M059J (cell line): ENCODE measurements around the gene SSMEM1. TPM values are rescaled to one million over a fixed set of nuclear protein-coding genes. Genes with fewer than 3 reads are reported as not detected.
A peak's percentile ranks its signal among the peaks of the same experiment; 100 is the strongest.
"Not testable (repeated sequence)": the region's sequence is repeated elsewhere in the genome, so short reads cannot be mapped to it uniquely, and the experiment has no call there.

Experiments
- DNase-seq: peaks from one replicate; pipeline ENCODE4 v3.0.0-alpha.2; 2012; ENCODE audit warnings: low read depth
- total RNA-seq: library from RNA; depleted of rRNA; stranded (reverse); fragments of >200 nt; shearing (Covaris generic); gene quantifications from 2 replicates; pipeline ENCODE4 v1.2.3, GENCODE V29; 2014

SSMEM1 gene
- total RNA-seq, 1 experiment from 2014 or later = not detected

DNA sequence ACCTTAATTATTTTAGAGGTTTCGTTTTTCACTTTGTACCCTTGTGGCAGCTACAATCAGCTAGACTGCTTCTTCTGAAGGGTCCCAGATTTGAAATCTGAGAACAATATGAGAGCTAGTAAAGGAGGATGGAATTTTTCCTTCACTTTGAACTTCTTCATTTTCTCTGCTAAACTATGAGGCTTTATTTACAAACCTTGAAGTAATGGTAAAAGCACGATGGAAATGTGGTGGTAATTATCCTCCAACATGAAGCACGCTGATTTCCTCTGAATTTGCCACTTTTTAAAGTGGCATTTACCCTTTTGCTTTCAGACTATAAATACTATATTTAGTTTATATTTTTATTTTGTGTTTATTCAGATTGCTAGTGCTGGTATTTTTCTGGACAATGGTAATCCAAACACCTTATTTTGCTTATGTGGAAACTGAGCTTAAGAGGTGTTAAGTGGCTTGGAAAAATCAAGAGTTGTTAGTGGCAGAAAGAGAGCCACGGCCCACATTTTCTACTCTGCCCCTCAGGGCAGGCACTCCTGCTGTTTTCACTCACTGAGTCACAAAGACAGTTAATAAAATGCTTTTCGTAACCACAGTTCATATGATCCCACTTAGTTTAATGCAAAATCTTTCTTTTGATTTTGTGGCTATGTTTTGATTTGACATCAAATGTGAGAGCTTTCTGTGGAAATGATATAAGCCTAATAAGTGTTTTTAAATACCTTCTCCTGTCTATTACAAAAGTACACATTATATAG is 2.7 kb downstream of the SSMEM1 start:
- peak; percentile 76 for DNase-seq

DNA sequence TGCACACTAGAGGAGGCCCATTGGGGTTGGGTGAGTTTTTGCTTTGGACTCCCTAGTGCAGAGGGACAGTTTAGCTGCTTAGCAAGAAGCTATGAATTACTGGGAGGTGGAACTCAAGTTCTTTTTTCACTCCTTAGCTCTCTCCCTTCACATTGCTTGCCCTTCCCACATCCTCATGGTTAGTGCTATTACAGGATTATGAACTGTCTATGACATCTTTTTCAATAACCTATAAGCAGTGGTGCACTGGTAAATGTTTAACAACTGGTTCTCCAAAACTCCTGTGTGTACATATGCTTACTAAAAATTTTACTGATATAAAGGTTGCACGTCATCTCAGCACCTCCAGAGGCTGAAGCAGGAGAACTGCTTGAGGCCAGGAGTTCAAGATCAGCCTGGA is 6.2 kb downstream of the SSMEM1 start:
- no peak for DNase-seq

DNA sequence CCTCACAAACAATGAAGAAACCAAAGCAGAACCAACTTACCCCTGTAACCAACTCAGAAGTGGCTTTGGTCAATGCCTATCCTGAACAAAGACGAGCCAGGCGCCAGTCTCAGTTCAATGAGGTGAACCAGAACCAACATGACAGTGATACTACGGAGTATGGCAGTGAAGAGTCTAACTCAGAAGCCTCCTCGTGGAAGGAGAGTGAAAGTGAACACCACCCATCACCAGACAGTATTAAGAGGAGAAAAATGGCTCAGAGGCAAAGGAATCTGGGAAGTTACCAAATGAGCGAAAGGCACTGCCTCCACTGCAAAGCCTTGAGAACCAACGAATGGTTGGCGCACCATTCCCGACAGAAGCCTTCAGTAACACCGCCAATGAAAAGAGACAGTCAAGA is 8.4 kb downstream of the SSMEM1 start:
- no peak for DNase-seq

DNA sequence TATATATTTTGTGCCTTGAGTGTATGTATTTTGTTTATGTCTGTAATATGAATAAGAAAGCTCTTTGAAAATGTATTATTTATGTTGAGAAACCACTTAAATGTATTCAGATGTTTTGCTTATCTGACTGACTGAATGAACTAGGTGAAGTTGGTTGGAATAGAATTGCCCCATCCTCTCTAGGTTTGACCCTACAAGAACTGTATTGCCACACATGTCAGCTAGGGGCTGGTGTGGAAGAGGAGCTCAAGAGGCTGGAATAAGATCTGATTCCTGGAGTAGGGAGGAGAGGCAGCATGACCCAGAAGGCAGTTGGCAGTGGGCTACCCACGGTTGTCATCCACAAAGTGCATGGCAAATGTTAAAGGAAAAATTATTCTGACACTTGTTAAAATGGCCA is 9.1 kb downstream of the SSMEM1 start:
- no peak for DNase-seq

DNA sequence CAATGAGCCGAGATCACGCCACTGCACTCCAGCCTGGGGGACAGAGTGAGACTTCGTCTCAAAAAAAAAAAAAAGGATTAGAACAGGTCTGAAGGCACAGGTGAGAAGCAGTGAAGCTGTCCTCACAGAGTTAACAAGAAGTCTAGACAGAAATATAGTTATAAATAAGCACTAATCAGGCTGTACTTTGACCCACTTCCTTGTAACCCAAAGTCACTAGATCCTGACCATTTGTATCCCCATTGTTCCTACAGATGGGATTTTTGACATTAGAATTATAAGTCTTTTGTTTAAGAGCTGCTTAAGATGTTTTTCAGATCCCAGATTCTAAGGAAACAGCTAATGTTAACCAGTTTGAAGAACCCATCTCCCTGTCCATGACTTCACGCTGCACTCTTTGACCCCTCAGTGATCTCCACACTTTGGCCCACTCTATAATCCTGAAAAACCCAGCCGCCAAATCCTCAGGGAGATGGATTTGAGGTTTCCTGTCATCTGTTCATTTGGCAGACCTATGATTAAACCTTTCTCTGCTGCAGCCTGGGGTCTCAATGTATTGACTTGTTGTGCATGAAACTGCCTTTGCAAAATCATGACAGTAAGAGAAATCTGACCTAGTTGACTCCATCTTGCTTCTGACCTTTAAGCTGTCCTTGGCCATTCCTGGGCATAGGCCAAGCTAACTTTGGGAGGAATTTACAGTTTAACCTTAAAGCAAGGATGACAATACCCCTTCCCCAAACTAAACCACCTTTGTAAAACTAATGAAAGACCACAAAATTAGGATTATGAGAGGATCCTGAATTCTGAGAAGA is 11.4 kb downstream of the SSMEM1 start:
- DNase-seq = no peak

DNA sequence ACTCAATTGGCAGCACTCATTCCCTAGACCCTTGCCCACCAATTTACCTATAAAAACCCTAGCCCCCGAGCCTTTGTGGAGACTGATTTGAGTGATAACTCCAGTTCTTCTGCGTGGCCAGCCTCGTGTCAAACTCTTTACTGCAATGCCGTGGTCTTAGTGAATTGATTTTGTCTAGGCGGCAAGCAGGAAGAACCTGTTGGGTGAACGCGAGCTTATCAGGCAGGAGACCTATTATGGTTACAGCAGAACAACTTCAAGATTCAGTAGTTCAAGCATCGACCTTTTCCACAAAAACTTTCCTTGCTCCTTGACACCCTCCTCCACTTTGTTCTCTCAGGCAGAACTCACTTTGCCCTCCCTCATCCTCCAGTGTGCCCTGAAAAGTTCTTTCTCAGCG is 12.2 kb downstream of the SSMEM1 start:
- no peak for DNase-seq

DNA sequence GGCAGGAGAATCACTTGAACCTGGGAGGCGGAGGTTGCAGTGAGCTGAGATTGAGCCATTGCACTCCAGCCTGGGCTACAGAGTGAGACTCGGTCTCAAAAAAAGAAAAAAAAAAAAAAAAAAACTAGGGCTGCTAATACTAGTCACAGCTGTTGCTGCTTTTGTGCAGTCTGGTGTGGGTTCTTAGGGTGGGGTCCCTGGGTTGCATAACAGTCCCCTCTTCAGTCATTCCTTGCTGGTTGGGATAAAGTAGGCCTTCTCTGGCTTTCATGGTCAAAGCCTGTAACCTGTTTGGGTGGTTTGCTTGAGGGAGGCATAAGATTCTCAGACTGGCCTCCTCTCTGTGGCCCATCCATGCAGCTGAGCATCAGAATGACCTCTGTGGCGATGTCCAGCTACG is 14.1 kb downstream of the SSMEM1 start:
- no peak for DNase-seq

DNA sequence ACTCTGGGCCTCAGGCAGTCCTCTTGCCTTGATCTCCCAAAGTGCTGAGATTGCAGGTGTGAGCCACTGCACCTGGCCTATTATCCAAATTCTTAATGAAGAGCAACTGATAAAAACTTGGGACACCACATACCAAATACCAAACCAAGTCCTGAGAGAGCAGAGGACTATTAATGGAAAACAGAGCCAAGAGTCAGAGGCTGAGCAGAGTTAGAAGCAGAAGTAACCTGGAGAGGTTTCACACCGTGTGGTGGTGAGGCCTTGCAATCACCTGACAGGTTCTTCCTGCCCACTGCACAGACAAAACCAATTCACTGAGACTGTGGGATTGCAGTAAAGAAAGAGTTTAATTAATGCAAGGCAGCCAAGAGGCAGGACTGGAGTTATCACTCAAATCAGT is 16.0 kb downstream of the SSMEM1 start:
- DNase-seq = no peak

DNA sequence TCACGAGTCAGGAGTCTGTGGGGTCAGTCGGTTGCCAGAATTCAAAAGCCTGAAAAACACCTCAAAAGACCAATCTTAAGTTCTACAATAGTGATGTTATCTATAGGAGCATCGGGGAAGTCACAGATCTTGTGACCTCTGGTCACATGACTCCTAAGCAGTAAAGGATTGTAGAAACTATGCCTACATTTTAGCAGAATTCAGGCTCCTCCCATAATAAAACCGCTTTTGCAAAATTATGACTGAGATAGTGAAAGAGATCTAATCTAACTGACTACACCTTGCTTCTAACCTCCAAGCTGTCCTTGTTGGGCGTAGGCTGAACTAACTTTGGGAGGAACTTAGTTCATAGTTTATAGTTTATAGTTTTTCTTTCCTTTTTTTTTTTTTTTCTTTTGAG is 16.6 kb downstream of the SSMEM1 start:
- DNase-seq = no peak

DNA sequence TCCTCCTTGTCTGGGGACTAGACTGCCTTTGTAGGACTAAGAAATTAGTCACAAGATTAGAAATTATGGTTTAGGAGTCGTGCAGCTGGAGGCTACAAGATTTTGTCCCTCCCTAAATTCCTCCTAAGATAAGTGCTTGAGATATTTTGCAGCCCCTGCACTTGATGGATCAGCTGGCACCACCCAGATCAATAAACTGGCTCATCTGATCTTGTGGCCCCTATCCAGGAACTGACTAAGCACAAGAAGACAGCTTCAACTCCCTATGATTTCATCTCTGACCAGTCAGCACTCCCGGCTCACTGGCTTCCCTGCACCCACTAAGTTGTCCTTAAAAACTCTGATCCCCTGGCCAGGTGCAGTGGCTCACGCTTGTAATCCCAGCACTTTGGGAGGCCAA is 17.3 kb downstream of the SSMEM1 start:
- DNase-seq = peak; percentile 73

DNA sequence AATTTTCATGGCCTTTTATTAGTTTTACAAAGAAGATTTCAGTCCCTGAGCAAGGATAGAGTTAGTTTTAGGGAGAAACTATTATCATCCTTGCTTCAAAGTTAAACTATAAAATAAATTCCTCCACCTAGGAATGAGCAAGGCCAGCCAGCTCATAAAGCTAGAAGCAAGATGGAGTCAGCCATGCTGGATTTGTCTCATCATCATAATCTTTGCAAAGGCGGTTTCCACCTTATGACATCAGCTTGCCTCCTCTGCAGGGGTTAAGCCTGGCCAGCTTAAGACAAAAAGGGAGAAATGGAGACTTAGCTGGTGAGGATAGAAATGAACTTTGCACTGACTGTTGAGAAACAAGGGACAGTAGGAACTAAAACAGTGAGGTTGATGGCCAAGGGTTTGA is 18.7 kb downstream of the SSMEM1 start:
- no peak for DNase-seq

DNA sequence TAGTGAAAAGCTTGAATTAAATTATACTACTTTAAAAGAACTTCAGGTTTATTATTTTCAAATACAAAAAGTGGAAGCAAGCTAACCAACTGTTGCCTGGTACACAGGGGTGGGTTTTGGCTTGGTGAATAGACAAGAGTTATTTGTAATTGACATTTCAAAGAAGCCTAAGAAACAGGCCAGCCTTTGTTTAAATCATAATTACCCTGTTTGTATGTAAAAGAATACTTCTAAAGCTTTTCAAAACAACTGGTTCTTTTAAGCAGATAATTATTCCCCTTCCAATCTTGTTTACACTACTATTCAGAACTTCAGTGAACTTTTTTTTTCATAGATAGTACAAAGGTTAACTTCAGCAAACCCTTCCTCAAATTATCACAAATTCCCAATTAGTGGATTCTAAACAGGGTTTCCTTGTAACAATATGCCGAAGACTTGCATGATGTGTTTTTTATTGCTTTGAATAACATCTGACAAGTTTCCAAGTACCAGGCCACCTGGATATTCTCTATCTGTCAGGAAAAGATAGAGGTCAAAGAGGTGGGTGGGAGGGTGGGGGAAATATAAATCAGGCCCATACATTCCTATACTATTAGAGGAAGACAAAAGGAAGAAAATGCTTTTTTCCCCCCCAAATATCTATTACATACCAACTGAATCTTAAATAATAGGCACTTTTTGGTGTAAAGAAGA is 20.4 kb downstream of the SSMEM1 start:
- DNase-seq = no peak

DNA sequence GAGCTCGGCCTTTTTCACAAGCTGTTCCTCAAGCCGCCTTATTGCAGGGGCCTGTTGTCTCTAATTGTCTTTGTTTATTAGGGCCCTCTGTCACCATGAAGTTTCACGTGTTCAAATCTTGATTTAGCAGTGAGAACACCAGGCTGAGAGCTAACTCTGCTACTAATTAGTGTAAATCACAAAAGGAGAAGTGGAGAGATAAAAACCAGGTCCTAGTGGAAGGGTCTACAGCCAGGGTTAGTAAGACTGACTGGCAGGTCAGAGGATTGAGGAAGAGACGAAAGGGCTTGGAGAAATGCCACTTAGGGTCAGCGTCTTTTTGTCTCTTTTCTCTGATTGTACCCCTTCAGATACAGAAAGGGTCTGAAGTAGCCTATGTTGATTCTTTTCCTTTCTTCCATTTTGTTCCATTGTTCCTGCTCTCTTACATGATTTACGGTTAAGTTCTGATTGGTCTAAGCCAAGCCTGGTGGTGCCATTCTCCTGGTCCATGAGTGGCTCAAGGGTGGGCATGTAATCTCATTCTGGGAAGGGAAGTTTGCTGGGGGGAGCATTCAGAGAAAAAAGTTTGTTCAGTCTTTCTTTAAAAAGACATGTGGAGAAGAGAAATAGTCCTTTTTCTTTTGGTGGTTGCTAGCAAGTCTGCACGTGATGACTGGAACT is 21.3 kb downstream of the SSMEM1 start:
- DNase-seq = no peak

DNA sequence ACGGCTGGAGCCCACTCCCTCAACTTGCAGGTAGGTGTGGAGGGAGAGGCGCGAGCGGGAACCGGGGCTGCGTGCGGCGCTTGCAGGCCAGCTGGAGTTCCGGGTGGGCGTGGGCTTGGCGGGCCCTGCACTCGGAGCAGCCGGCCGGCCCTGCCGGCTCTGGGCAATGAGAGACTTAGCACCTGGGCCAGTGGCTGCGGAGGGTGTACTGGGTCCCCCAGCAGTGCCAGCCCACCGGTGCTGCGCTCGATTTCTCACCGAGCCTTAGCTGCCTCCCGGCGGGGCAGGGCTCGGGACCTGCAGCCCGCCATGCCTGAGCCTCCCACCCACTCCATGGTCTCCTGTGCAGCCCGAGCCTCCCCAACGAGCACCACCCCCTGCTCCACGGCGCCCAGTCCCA is 22.3 kb downstream of the SSMEM1 start:
- DNase-seq = not testable (repeated sequence)

DNA sequence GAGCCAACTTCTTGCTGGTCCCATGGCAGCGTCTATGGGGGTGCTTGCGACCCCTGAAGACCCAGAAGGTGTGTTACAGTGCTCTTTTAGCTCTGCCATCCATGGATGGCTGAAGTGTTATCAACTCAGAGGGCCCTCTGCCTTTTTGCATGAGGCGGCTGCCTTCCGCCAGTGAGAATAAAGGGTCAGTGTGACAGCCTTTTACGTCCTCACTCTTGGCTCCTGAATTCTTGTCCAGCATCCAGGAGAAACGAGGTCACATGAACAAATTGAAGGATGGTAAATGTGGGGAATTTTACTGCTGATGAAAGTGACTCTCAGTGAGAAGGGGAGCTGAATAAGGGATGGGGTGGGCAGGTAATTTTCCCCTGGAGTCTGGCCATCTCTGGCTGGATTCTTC is 24.1 kb downstream of the SSMEM1 start:
- no peak for DNase-seq

DNA sequence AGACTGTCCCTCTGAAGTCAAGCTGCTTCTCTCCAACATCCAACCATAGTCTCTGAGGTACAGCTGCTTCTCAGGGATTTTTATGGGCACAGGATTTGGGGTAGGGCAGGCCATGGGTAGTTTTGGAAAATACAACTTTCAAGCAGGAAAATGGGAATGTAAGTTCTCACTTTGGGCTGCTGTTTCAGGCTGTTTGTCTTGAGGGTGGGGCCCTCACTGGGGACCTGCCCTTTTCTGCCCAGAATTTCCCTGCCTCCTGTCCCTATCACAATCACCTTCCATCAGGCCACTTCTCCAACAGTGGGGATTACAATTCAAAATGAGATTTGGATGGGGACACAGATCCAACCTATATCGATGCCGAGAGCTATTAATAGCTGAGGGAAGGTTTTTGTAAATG is 24.5 kb downstream of the SSMEM1 start:
- DNase-seq = no peak

DNA sequence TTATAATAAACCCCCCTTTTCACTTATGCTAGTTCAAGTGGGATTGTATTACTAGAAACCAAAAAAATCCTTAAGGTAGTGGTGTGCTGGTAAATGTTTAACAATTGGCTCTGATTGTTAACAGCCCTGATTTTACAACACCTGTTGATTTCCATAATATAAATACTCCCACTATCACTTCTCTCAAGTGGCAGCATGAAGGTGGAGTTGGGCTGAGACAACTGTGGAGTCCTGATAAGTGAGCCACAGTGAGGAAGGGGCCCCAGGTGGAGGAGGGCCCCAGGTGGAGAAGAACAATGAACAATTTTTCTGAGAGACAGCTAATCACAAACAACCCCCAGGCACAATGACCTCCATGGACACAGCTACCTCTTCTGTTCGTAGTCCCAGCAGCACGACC is 26.4 kb downstream of the SSMEM1 start:
- no peak for DNase-seq

DNA sequence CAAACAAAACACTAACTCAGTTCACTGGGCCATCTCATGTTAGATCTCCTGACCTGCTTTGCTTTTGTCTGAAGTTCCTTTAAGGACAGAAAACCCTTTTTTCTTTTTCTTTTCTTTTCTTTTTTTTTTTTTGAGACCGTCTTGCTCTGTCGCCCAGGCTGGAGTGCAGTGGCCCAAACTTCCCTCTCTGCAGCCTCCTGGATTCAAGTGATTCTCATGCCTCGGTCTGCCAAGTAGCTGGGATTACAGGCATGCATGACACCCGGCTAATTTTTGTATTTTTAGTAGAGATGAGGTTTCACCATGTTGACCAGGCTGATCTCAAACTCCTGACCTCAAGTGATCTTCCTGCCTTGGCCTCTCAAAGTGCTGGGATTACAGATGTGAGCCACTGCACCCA is 28.7 kb downstream of the SSMEM1 start:
- DNase-seq = not testable (repeated sequence)

DNA sequence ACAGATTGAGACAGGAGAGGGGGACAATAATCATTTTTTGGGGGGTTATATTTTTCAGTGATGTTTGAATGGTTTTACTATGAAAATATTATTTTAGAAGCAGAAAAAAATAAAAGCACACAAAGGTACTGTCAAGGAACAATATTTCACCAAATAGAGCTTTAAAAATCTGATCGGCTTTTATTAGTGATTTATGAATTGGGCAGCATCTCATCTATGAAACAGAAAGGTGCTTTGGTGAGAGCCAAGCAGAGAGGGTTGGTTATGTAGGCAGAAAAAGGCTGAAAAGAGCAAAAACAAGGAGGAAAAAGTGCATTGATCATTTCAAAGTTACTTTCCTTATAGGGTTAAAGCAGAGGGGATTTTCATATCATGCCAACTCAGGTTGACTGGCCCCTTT is 32.6 kb downstream of the SSMEM1 start:
- no peak for DNase-seq

DNA sequence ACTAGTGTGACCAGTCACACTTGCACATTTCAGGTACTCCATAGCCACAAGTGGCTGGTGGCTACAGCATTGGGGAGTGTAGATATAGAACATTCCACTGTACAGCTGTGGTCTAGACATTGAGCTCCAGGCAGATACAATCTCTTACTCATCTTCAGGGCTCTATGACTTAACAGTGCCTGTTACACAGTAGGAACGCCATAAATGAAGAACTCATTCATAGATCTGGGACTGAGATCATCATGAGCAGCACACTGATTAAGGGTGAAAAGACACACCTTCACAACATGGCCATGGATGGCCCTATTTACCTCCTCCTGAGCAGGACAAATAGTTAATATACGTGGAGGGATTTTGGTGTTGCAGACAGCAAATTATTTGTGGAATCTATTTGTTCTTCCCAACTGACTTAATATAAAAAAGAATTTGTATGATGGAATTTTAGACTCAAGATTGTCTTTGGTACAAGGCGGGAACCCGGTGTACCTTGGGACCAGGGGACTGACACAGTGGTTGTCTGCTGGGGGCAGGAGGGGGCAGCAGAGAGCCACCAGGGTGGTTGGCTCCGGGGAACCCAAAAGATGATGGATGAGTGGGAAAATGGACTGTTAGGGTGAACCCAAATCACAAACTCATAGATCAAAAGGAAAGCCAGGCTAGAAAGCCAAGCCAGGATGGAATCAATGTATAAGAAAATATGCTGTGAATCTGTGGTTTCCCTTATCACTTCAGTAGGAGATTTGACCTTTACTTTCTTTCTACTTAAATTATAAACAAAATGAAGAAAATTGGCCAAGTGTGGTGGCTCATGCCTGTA is 34.7 kb downstream of the SSMEM1 start:
- DNase-seq = peak; percentile 82

DNA sequence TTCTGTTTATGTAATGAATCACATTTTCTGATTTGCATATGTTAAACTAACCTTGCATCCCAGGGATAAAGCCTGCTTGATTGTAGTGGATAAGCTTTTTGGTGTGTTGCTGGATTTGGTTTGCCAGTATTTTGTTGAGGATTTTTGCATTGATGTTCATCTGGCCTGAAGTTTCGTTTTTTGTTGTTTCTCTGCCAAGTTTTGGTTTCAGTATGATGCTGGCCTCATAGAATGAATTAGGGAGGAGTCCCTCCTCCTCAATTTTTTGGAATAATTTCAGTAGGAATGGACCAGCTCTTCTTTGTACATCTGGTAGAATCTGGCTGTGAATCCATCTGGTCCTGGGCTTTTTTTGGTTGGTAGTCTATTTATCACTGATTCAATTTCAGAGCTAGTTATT is 35.8 kb downstream of the SSMEM1 start:
- peak; percentile 51 for DNase-seq
